Endothelial cell of hepatic sinusoid (primary cell): Measurements from ENCODE around the gene HSPBP1.

Source experiments
- in situ Hi-C: cut with HindIII; loops from 2 replicates; pipeline ENCODE4 v1.10.0; 2017; ENCODE audit warnings: low sequenced_read_pairs

HSPBP1 gene

DNA sequence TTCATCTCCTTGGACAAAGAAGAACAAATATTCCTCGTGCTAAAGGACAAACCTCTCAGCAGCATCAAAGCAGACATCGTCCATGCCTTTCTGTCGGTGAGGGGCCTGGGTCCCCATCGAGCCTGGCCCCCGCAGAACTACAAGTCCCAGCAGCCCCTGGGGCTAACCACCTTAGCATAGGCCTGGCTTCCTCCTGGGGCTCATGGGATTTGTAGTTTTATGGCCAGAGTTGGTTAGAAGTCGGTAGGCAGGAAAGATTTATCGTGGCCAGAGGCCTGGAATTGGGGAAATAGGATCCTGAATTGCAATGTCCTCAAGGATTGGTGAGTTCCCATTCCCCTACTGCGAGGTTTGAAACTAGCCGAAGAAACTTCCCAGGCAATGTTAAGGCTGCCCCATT is 25.6 kb upstream of the HSPBP1 start:
- in situ Hi-C loops: no loop called here

DNA sequence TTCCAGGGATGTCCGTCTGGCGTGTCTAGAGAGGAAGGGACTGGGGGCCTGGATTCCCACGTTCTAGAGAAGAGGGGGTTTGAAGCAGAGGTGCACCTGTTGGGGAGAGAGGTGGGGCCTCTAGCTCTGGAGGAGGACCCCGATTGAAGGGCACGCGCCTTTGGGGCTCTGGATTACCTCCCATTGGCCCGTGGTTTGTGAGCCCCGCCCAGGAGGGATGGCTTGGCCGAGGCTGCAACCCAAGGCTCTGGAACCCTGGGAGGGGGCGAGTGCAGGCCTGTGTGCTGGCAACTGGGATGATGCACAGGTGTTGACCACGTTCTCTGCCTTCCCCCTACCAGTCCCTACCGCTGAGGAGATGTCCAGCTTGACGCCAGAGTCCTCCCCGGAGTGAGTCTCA is 25.1 kb upstream of the HSPBP1 start:
- in situ Hi-C loops: no loop called here

DNA sequence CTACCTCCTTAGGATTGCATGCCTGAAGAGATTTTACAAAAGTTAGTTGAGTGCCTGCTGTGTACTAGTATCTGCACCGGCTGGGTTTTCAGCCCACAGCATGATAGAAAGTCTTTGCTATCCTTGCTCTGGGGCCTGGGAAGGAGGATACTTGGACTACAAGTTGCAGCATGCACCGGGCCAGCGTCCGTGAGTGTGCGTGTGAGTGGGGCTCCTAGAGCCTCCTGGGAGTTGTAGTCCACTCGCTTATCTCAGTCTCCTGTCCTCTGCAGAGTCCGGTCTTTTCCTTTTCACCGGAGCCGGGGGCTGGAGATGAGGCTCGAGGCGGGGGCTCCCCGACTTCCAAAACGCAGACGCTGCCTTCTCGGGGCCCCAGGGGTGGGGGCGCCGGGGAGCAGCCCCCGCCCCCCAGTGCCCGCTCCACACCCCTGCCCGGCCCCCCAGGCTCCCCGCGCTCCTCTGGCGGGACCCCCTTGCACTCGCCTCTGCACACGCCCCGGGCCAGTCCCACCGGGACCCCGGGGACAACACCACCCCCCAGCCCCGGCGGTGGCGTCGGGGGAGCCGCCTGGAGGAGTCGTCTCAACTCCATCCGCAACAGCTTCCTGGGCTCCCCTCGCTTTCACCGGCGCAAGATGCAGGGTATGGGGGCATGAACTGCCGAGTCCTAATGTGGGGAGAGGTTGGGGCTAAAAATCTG is 24.5 kb upstream of the HSPBP1 start:
- in situ Hi-C loops: no loop called here

DNA sequence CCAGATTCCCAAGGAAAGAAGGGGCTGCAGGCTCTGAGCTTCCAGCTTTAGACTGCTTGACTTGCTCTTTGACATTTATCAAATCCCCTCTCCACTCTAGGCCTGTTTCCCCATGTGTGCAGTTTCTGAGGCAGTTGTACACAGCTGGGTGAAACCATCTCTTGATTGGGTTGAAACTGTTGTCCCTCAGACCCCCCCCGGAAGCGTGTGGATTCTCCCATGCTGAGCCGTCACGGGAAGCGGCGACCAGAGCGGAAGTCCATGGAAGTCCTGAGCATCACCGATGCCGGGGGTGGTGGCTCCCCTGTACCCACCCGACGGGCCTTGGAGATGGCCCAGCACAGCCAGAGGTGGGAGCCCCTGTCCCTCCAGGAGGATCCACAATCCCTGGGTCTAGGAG is 23.6 kb upstream of the HSPBP1 start:
- in situ Hi-C loops: no loop called here

DNA sequence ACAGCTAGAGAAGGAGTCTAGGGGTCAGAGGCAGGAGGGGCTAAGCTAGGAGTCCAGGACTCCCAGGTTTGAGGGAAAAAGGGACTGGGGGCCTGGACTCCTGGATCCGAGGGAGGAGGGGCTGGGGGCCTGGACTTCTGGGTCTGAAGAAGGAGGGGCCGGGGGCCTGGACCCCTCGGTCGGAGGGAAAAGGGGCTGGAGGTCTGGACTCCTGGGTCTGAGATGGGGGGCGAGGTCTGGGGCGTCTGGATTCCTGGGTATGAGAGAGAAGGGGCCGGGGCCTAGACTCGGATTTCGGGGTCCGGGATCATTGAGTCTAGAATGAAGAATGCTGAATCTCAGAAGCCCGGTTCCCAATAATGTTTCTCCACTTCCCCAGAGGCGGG is 22.4 kb upstream of the HSPBP1 start:
- in situ Hi-C loops: no loop called here

DNA sequence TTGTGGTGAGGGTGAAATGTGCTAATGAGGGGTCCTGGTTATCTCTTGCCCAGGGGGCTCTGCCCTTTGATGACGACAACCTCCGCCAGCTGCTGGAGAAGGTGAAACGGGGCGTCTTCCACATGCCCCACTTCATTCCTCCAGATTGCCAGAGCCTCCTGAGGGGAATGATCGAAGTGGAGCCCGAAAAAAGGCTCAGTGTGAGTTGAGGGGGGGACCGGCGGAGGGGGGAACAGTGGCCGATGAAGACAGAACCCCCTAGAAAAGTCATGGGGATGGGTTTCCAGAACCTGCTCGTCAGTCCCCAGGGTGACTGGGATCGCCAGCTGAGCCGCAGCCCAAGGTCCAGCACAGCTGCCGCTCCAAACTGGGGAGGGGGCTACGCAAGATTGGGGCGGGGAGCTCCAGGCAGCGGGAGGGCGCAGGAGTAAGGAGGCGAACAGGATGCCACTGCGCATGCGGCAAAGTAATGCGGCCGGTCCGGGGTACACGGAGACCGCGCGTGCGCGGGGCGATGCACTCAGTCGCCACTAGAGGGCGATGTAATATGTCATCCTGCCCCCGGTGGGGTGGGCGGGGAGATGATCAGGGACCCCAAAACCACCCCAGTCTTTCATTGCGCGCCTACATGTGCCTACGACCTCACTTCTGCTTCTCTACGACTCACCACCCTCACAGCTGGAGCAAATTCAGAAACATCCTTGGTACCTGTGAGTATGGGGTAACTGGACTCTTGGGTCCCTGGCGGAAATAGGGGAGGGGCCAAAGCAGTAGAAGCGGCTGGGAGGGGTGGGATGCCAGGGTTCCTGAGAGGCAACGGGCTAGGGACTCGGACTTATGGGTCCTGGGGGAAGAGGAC is 21.8 kb upstream of the HSPBP1 start:
- in situ Hi-C loops: no loop called here

DNA sequence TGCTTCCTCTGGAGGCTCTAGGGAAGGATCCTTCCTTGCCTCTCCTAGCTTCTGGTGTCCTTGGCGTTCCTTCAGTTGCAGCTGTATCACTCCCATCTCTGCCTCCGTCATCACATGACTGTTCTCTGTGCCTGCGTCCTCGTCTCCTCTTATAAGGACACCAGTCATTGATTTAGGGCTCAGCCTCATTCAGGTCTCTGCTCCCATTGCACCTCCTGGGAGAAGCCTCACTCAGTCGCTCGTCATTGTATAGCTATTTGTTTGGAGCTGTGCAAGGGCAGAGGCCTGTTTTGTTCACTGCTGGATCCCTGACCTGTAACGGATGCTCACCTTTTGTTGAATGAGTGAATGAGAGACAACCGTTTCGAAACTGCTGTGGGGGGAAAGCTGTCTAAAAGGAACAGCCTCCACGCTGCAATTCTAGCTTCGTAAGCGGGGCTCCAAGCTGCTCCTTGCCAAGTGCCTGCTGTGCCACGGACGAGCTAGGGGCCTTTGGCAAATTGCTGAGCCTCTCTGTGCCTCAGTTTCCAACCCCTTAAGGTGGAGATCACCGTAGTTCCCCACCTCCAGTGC is 21.1 kb upstream of the HSPBP1 start:
- in situ Hi-C loops: no loop called here

DNA sequence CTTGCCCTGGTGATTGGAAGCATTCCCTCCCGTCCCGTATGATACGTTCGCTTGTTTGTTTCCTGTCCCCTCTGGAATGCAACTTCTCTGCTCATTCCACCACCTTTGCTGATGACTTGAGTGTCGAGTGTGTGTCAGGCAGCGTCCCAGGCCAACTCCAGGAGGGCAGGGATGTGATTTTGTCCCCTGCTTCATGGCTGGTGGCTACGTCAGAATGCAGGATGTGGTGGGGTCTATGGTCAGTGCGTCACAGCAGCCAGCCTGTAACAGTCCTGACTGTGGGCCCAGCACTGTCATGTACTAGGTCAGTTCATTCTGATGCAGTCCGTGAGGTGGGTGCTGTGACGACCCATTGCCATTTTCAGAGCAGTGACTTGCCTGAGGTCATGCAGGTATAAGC is 20.1 kb upstream of the HSPBP1 start:
- in situ Hi-C loops: loop anchor here (5.0 to 10.0 kb wide), 5 partner anchors 52 to 128 kb away; partner anchors contain the start of gene COX6B2

DNA sequence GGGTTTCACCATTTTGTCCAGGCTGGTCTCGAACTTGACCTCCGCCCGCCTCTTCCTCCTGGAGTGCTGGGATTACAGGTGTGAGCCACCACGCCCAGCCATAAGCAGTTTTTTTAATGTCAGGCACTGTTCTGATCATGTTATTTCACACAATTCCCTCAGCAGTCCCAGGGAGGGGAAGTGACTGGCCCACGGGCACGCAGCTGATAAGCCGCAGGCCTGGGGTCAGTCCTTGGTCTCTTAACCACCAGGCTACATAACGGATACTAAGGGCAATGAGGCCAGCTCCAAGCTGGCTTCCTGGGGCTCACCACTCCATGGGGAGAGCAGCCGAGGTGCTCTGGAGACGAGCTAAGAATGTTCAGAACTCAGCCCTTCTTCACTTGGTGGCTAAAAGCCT is 17.4 kb upstream of the HSPBP1 start:
- in situ Hi-C loops: loop anchor here (5.0 to 10.0 kb wide), 5 partner anchors 55 to 125 kb away; partner anchors contain the start of gene COX6B2

DNA sequence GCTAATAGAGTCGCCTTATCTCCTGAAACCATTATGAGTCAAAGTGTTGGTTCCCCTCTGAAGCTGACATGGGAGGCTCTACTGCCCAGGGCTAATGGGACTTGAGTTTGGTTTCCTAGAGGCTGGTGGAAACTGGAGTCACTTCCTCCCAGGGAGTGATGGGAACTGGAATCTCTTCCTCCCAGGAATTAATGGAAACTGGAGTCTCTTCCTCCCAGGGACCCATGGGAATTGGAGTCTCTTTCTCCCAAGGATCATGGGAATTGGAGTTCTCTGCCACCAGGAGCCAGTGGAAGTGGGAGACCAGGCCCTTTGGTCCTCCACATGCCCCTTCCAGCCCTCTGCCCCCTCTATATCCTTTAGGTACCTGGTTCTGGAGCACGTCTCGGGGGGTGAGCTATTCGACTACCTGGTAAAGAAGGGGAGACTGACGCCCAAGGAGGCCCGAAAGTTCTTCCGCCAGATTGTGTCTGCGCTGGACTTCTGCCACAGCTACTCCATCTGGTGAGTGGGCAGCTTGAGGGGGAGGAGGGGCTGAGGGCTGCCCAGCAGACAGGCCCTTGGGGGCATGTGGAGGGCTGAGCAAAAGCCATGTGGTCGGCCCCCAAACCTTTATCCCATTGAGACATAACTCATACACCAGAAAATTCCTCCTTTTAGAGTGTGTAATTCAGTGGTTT is 9.3 kb upstream of the HSPBP1 start:
- in situ Hi-C loops: no loop called here

DNA sequence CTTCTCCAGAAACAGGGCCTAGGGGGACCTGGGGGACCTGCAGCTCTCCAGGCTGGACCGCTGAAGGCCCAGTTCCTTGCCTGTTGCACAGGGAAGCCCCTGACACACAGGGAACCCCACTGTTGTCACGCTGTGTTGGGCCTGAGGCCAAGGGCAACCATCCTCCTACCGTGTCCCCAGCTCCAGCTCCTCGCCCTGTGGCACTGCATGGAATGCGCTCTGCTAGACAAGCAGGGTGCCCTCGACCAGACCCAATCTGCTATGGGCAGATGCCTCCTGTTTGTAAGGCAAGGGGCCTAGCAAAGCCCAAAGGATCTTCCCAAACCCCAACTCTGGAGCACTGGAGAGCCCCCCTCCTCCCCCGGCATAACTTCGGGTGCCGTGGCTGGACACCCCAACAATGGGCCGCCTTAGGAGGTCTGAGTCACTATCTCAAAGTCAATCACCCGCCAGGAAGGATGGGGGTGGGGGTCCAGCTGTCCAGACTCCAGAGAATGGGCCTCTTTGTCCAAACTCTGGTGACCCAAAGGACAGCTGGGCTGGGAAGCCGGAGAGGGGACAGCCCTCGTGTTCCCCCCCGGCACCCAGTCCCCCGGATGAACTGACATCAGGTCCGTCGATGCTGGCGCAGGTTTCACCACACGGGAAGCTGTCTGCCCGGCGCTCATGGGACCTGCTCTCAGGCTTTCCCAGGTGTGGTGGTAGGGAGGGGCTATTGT is 7.6 kb upstream of the HSPBP1 start:
- in situ Hi-C loops: no loop called here

DNA sequence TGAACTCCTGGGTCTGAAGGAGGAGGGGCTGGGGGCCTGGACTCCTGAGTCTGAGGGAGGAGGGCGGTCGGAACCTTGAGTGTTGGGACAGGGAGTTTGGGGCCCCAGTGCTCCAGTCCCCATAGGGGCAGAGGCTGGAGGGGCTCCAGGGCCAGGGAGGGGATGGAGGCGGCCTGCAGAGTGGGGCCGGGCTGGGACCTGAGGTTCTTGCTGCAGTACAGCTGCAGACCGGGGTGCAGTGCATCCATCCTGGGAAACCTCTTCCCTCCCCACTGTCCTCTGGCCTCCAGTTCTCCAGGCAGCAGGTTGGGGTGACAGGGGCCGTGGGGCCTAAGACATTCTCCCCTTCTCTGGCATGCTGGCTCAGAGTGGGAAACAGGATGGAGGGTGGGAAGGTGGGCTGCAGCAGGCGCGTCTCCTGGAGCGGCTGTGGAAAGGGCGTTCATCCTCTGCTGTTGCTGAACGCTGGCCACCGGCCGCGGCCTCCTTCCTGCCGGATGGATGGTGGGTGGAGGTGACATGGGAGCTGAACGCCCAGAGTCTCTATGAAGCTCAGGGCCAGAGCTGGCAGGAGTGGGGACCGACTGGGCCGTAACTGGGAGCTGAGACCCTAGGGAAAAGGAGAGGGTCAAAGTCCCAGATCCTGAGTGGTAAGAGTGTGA is 5.5 kb upstream of the HSPBP1 start:
- in situ Hi-C loops: no loop called here

DNA sequence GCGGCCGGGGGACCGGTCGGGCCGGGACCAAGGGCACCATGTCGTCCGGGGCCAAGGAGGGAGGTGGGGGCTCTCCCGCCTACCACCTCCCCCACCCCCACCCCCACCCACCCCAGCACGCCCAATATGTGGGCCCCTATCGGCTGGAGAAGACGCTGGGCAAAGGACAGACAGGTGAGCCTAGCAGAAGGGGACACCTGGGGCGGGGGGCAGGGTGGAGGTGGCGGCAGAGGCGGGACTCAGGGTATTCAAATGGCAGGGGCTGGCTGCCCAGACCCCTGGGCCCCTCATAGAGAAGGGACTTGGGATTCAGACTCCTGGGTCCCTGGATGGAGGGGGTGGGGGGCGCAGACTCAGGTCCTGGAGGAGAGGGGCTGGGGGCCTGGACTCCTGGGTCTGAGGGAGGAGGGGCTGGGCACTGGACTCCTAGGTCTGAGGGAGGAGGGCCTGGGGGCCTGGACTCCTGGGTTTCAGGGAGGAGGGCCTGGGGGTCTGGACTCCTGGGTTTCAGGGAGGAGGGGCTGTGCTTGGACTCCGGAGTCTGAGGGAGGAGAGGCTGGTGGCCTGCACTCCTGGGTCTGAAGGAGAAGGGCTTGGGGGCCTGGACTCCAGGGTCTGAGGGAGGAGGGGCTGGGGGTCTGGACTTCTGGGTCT is 4.6 kb upstream of the HSPBP1 start:
- in situ Hi-C loops: no loop called here

DNA sequence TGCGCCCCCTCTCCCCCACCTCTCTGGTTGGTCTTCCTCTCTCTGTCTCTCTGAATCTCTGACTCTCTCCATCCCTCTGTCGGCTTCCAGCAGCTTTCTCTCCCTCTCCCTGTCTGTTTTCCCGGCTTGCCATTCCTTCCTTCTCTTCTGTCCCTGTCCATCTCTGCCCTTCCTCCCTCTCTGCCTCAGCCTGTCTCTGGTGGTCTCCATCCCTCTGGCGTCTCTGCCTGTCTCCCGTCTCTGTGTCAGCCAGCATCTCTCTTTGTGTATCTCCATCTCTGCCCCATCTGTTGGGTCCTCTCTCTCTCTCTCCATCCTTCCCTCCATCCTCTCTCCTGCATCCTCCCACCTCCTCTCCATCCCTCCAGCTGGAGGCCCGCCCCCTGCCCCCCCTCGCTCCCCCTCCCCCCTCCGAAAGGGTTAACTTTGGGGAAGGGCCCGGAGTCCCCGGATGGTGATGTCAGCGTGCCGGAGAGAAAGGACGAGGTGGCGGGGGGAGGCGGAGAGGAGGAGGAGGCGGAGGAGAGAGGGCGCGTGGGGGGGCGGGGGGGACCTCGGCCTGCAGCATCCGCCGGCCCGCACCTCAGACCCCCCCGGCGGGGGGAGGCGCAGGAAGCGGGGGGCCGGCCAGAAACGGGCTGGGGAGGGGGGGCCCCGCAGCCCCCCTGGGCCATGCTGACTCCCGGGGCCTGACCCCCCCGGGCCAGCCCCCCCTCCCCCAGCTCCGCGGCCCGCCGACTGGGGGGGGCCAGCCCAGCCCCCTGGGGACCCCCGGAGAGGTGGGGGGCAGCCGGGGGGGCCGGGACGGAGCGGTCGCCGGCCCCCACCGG is 3.9 kb upstream of the HSPBP1 start, which contains the start of gene BRSK1:
Gene BRSK1, plus strand, starts transcription at position 450 of the 830 bp plus-strand sequence. CDS start 446 bp downstream, outside the sequence.
- in situ Hi-C loops: no loop called here

DNA sequence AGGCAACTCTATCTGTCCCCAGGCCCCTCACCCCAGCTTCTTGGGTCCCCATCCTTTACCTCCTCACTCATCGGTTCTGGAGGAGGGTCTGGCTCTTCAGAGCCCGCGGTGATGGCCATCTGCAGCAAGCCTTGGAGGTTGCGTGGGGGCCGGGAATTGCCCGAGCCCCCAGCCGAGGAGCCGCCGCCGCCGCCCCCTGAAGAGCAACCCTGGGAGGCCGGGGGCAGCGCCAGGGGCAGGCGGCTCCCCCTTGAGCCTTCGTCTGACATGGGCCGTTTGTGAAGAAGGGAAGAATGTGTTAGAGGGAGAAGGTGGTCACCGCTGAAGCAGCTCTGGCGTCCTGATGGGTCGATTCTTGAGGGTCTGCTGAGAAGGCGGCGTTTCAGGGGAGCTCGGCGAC is 570 bp downstream of the HSPBP1 start:
- in situ Hi-C loops: no loop called here

DNA sequence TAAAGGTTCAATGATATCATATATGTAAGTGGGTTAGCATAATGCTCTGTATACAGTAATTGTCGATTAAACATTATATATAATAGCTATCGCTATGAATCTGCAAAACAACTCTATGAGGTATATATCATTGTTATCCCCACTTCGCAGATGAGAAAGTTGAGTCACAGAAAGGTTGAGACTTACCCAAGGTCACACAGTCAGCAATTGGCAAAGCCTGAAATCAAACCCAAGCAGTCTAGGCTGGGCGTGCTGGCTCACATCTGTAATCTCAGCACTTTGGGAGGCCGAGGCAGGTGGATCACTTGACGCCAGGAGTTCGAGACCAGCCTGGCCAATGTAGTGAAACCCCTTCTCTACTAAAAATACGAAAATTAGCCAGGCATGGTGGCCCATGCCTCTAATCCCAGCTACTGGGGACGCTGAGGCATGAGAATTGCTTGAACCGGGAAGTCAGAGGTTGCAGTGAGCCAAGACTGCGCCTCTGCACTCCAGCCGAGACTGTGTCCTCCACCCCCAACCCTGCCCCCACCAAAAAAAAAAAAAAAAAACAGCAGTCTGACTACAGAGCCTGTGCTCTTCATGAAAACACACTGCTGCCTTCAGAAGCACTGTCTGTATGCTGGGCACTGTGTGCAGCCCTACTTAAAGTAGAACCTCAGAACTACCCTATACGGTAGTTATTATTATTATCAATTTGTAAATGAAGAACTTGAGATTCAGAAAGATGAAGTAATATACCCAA is 1.3 kb downstream of the HSPBP1 start:
- in situ Hi-C loops: no loop called here

DNA sequence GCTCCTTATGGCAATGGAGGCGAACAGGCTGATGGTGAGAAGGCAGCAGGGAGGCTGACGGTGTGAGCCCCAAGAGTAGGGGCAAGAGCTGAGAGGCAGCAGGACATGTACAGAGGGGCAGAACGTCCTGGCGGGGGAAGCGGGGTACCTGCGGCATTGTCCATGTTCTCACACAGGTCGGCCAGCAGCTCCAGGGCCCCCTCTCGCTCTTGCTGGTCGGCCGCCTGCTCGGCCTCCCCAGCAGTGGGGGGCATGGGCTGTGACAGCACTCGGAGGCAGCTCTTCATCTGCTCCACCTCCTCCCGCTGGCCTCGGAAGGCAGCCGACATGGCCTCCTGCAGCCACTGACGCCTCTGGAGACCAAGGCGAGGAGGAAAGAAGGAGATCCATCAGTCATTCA is 2.4 kb downstream of the HSPBP1 start:
- in situ Hi-C loops: no loop called here
